ENCODE data around the gene RYR2.
"Not testable (repeated sequence)": the region's sequence is repeated elsewhere in the genome, so short reads cannot be mapped to it uniquely, and the experiment has no call there.

RYR2 gene

GRCh38 chr1:237791592-237791991 lies 749.6 kb downstream of the RYR2 start:
- no peak for DNase-seq (ENCODE audit: low spot score)

DNA sequence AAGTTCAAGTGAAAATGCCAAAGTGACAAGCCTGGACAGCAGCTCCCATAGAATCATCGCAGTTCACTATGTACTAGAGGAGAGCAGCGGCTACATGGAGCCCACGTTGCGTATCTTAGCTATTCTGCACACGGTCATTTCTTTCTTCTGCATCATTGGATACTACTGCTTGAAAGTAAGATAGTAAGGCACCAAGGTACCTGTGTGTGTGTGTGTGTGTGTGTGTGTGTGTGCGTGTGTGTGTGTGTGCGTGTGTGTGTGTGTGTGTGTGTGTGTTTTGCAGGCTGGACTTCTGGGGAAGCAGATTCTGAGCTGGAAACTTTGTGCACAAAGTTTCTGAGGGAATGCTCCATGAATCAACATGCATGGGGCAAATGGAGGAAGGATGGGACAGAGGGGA lies 750.2 kb downstream of the RYR2 start:
- no peak for DNase-seq (ENCODE audit: low spot score)

GRCh38 chr1:237792726-237793125 lies 750.7 kb downstream of the RYR2 start:
- no peak for DNase-seq (ENCODE audit: low spot score)

GRCh38 chr1:237794071-237794470 lies 752.1 kb downstream of the RYR2 start:
- no peak for DNase-seq (ENCODE audit: low spot score)

DNA sequence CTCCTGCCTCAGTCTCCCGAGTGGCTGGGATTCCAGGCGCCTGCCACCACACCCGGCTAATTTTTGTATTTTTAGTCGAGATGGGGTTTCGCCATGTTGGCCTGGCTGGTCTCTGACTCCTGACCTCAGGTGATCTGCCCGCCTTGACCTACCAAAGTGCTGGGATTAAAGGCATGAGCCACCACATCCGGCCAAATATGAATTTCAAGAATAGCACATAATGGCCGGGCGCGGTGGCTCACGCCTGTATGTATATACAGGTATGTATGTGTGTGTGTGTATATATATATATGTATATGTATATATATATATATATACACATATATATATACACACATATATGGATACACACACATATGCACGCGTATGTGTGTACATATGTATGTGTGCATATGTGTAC lies 753.6 kb downstream of the RYR2 start:
- no peak for DNase-seq (ENCODE audit: low spot score)

- no peak for DNase-seq (ENCODE audit: low spot score)
Measured at GRCh38 chr1:237799762-237800474, 757.9 kb downstream of the RYR2 start.

- DNase-seq (ENCODE audit: low spot score), result no peak
Measured at GRCh38 chr1:237804516-237804915, 762.5 kb downstream of the RYR2 start.

- no peak for DNase-seq (ENCODE audit: low spot score)
Measured at GRCh38 chr1:237809099-237809498, 767.1 kb downstream of the RYR2 start.

DNA sequence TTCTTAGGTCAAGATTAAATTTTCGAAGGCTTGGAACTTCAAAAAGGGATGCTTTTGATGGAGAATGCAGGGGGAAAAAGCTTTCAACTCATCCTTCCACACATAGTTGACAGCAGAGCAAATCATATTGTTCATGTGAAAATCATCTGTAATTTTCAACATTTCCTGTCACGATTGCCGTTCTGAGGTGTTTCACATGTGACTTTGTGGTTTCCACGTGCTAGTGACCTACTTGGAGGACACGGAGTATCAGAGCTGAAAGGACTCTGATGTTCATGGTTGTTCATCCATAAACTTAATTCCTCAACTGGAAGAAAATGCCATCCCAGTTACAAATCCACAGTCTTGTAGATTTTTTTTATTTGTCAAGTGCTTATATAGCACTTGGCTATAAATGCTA lies 769.6 kb downstream of the RYR2 start:
- DNase-seq (ENCODE audit: low spot score), result no peak

DNA sequence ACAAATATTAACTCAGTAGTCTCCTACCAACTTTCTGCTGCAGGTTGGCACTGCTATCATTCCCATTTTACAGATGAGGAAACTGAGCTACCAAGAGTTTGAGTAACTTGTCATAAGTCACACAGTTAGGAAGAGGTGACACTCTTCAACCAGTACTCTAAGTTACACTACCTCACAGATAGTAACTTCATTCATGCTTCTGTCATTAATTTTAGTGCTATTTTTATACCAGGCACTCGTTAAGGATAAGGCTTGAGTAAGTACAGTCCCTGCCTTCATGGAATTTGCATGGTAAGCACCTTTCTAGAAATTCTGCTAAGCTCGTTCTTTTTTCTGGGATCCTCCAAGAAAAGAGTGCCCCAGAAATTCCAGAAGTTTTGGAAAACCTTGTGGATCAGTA lies 770.1 kb downstream of the RYR2 start:
- no peak for DNase-seq (ENCODE audit: low spot score)

GRCh38 chr1:237814319-237814924 lies 772.4 kb downstream of the RYR2 start:
- no peak for DNase-seq (ENCODE audit: low spot score)

DNA sequence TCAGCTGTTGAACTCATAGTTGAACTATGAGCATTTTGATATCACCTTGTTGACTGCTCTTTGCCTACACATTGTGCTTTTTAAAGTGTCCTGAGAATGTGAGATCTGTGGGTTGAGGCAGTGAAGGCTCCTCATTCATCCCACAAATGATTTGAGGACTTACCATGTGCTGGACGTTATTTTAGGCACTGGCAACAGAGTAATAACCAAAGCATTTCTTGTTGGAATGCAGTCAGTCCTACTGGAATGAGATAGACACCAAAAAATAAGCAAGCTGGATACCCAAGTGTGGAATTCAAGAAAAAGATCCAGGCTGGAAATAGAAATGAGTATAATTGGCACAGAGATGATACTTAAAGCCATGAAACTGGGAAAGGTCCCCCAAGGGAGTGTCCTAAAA lies 775.3 kb downstream of the RYR2 start:
- no peak for DNase-seq (ENCODE audit: low spot score)

GRCh38 chr1:237820634-237821033 lies 778.6 kb downstream of the RYR2 start:
- not testable (repeated sequence) for DNase-seq (ENCODE audit: low spot score)

DNA sequence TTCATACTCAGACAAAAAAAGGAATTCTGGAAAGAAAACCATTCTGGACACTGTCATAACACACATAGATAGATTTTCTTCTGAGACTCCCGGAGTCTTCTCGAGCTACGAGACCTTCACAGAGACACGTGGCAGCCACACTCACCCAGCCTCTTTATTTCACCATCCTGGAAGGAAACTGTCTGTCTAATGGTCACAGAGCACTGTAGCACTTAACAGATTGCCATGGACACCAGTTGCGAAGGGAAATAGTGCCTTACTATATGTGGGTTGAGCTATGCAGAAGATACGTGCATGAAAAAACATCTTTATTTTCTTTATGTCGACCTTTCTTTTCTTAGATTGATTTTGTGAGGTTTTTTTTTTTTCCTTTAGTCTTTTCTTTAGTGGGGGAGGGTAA lies 790.9 kb downstream of the RYR2 start:
- DNase-seq (ENCODE audit: low spot score), result no peak

DNA sequence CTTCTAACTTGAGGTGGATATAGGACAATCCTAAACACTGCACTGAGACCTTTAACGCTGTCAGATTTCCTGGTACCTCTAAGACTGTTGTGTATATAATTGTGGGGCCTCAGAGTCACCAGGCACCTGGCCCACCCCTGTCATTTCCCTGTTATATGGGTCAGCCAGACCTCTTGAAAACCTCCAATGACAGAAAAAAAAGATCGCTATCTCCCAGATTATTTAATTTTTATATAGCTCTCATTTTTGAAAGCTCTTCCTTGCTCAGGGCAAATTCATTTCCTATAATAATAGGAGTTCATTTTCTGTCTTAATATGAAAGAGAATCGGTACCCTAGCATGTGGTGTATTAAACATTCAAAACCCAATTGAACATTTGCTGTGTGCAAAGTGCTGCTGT lies 792.1 kb downstream of the RYR2 start:
- DNase-seq (ENCODE audit: low spot score), result no peak

DNA sequence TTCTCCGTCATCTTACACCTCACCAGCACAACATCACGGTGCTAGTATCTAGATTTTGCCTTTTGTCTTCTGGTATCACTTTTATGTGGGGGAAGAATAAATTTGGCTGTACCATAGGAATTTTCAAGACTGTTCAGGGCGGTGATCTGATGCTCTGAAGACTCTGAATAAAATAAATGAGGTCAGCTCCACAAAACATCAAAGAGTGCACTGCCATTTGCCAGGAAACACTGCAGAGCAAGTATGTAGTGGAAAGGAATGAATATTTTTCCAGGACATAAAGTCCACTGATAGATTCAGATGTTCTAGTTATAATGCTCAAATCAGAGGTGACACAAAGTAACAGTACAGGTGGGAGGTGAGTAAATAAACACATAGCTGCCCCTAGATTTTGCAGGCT lies 792.5 kb downstream of the RYR2 start:
- no peak for DNase-seq (ENCODE audit: low spot score)

DNA sequence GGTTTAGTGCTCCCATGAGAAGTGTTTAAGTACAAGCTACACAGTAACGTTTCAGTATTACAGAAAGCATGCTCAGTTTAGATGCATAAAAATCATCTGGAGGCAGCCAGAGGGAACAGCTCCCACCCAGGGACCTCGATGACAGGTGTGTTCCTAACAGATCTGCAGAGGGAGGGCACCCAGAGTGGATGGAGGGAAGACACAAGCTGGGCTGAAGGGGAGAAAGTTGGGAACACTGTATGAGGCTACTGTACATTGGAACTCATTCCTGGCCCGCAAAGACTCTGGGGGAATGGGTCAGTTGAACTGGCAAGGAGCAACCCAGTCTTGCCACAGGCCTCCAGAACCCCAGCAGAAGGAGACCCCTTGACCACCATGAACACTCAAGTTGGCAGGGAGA lies 796.3 kb downstream of the RYR2 start:
- no peak for DNase-seq (ENCODE audit: low spot score)

- no peak for DNase-seq (ENCODE audit: low spot score)
Measured at GRCh38 chr1:237838904-237839534, 797.0 kb downstream of the RYR2 start.

GRCh38 chr1:237841485-237841884 lies 799.5 kb downstream of the RYR2 start:
- DNase-seq (ENCODE audit: low spot score), result no peak

DNA sequence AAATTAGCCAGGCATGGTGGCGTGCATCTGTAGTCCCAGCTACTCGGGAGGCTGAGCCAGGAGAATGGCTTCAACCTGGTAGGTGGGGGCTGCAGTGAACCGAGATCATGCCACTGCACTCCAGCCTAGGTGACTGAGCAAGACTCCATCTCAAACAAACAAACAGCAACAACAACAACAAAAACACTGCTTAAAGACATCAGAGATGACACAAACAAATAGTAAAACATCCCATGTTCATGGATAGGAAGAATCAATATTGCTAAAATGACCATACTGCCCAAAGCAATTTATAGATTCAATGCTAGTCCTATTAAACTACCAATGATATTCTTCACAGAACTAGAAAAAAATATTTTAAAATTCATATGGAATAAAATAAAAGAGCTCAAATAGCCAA lies 801.5 kb downstream of the RYR2 start:
- not testable (repeated sequence) for DNase-seq (ENCODE audit: low spot score)

- DNase-seq (ENCODE audit: low spot score), result peak; percentile 7
Measured at GRCh38 chr1:237851210-237851845, 809.3 kb downstream of the RYR2 start.

DNA sequence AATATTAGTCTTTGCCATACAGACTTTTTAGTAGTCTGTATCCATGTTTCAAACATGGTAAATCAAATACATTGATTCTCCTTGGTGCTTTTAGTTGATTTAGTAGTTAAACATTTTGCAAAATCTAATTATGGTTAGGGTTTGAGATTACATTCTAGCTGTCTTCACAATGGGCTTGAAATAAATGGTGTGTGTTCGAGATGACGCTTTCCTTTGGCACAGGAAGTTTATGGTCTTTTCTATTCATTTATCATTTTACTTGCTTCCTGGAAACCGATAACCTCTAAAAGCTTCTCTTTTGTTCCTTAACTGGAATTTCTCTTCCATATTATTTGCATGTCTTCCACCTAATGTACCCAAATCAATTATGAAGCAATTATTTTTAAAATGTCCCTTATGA lies 810.4 kb downstream of the RYR2 start:
- no peak for DNase-seq (ENCODE audit: low spot score)

DNA sequence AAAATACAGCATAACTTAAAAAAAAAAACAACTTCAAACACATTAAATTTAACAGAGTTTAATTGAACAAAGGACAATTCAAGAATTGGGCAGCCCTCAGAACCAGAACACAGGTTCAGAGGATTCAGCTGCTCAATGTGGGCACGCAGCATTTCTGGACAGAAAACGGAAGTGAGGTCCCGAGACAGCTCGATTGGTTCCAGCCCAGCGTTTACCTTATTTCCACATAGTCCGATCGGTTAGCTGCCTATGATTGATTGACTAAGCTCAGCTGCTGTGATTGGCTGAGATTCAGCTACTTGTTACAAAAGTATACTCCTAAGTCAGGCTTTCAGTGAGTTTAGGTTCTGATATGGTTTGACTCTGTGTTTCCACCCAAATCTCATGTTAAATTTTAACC lies 815.5 kb downstream of the RYR2 start:
- DNase-seq (ENCODE audit: low spot score), result no peak
